ENCODE data around the gene RBCK1.

The RBCK1 gene

GRCh38 chr20:404088-404487 lies 4.0 kb upstream of the RBCK1 start:
- no peak for DNase-seq (ENCODE audit: low read depth, low spot score)
- H3K36me3 ChIP-seq (ENCODE audit: insufficient read depth, low read length): no peaks in the 10 kb centered on the region
- TF ChIP-seq EZH2 (IDR thresholded peaks at IDR 0.05): no peak
- TF ChIP-seq POLR2AphosphoS5 (IDR thresholded peaks at IDR 0.05; ENCODE audit: borderline replicate concordance, low read depth, low read length): no peak
- TF ChIP-seq FOXP2 (optimal IDR thresholded peaks at IDR 0.05; ENCODE audit: control extremely low read depth, extremely low read length, insufficient read depth): no peak
- H3K9me3 ChIP-seq (ENCODE audit: low read depth, low read length): no peaks in the 10 kb centered on the region
- no peak overlapping the region for H3K27ac ChIP-seq
- no peak overlapping the region for H3K4me3 ChIP-seq
- no peak overlapping the region for H3K9ac ChIP-seq (ENCODE audit: insufficient read length)

- TF ChIP-seq EZH2 (IDR thresholded peaks at IDR 0.05): no peak
- no peak for TF ChIP-seq FOXP2 (optimal IDR thresholded peaks at IDR 0.05; ENCODE audit: control extremely low read depth, extremely low read length, insufficient read depth)
- TF ChIP-seq POLR2AphosphoS5 (IDR thresholded peaks at IDR 0.05; ENCODE audit: borderline replicate concordance, low read depth, low read length): no peak
- no peak overlapping the region for H3K27ac ChIP-seq
These were observed 1.6 kb upstream of the RBCK1 start for GRCh38 chr20:406200-407132.

GRCh38 chr20:407133-407952 lies 756 bp upstream of the RBCK1 start:
- H3K9me3 ChIP-seq (ENCODE audit: low read depth, low read length): no peaks in the 10 kb centered on the region
- H3K27ac ChIP-seq: no peak overlapping the region
- peak overlapping the region; percentile 70 for H3K9ac ChIP-seq (ENCODE audit: insufficient read length)
- TF ChIP-seq EZH2 (IDR thresholded peaks at IDR 0.05) (no peak), FOXP2 (optimal IDR thresholded peaks at IDR 0.05; ENCODE audit: control extremely low read depth, extremely low read length, insufficient read depth) (no peak), POLR2AphosphoS5 (IDR thresholded peaks at IDR 0.05; ENCODE audit: borderline replicate concordance, low read depth, low read length) (peak; percentile 79; the same call in 1 of the 2 replicates)
- no peak for DNase-seq (ENCODE audit: low read depth, low spot score)
- peak overlapping the region; percentile 84 for H3K4me3 ChIP-seq
- peaks cover 29% of the 10 kb centered on the region for H3K36me3 ChIP-seq (ENCODE audit: insufficient read depth, low read length)

More at GRCh38 chr20:406200-407132, 1.6 kb upstream of the RBCK1 start:
- DNase-seq (ENCODE audit: low read depth, low spot score): no peak
- Histone ChIP-seq H3K9me3 (ENCODE audit: low read depth, low read length) (no peaks in the 10 kb centered on the region), H3K4me3 (no peak overlapping the region), H3K9ac (ENCODE audit: insufficient read length) (no peak overlapping the region), H3K36me3 (ENCODE audit: insufficient read depth, low read length) (peaks cover 20% of the 10 kb centered on the region)

GRCh38 chr20:408843-409696 lies 971 bp downstream of the RBCK1 start:
- Histone ChIP-seq H3K36me3 (ENCODE audit: insufficient read depth, low read length) (peaks cover 39% of the 10 kb centered on the region), H3K9ac (ENCODE audit: insufficient read length) (peak overlapping the region; percentile 98), H3K27ac (peak overlapping the region; percentile 27; the same call in 1 of the 2 replicates), H3K9me3 (ENCODE audit: low read depth, low read length) (no peaks in the 10 kb centered on the region), H3K4me3 (peak overlapping the region; percentile 98)
- DNase-seq (ENCODE audit: low read depth, low spot score): no peak
- TF ChIP-seq EZH2 (IDR thresholded peaks at IDR 0.05) (no peak), POLR2AphosphoS5 (IDR thresholded peaks at IDR 0.05; ENCODE audit: borderline replicate concordance, low read depth, low read length) (no peak), FOXP2 (optimal IDR thresholded peaks at IDR 0.05; ENCODE audit: control extremely low read depth, extremely low read length, insufficient read depth) (no peak)

- Histone ChIP-seq H3K36me3 (ENCODE audit: insufficient read depth, low read length) (peaks cover 39% of the 10 kb centered on the region), H3K4me3 (peak overlapping the region; percentile 98), H3K9me3 (ENCODE audit: low read depth, low read length) (no peaks in the 10 kb centered on the region), H3K9ac (ENCODE audit: insufficient read length) (no peak overlapping the region), H3K27ac (no peak overlapping the region)
- TF ChIP-seq POLR2AphosphoS5 (IDR thresholded peaks at IDR 0.05; ENCODE audit: borderline replicate concordance, low read depth, low read length) (no peak), FOXP2 (optimal IDR thresholded peaks at IDR 0.05; ENCODE audit: control extremely low read depth, extremely low read length, insufficient read depth) (no peak), EZH2 (IDR thresholded peaks at IDR 0.05) (no peak)
- no peak for DNase-seq (ENCODE audit: low read depth, low spot score)
These were observed 1.8 kb downstream of the RBCK1 start for GRCh38 chr20:409697-410559.

- no peaks in the 10 kb centered on the region for H3K9me3 ChIP-seq (ENCODE audit: low read depth, low read length)
- no peak overlapping the region for H3K4me3 ChIP-seq
- DNase-seq (ENCODE audit: low read depth, low spot score): no peak
- peaks cover 39% of the 10 kb centered on the region for H3K36me3 ChIP-seq (ENCODE audit: insufficient read depth, low read length)
- H3K27ac ChIP-seq: no peak overlapping the region
- no peak for TF ChIP-seq POLR2AphosphoS5 (IDR thresholded peaks at IDR 0.05; ENCODE audit: borderline replicate concordance, low read depth, low read length)
- TF ChIP-seq FOXP2 (optimal IDR thresholded peaks at IDR 0.05; ENCODE audit: control extremely low read depth, extremely low read length, insufficient read depth): no peak
- TF ChIP-seq EZH2 (IDR thresholded peaks at IDR 0.05): no peak
- H3K9ac ChIP-seq (ENCODE audit: insufficient read length): no peak overlapping the region
These were observed 4.0 kb downstream of the RBCK1 start for GRCh38 chr20:412081-412480.

- DNase-seq (ENCODE audit: low read depth, low spot score): no peak
- Histone ChIP-seq H3K9me3 (ENCODE audit: low read depth, low read length) (no peaks in the 10 kb centered on the region), H3K27ac (no peak overlapping the region), H3K9ac (ENCODE audit: insufficient read length) (no peak overlapping the region), H3K36me3 (ENCODE audit: insufficient read depth, low read length) (peaks cover 39% of the 10 kb centered on the region), H3K4me3 (no peak overlapping the region)
- no peak for TF ChIP-seq FOXP2 (optimal IDR thresholded peaks at IDR 0.05; ENCODE audit: control extremely low read depth, extremely low read length, insufficient read depth)
- TF ChIP-seq POLR2AphosphoS5 (IDR thresholded peaks at IDR 0.05; ENCODE audit: borderline replicate concordance, low read depth, low read length): no peak
- no peak for TF ChIP-seq EZH2 (IDR thresholded peaks at IDR 0.05)
These were observed 6.1 kb downstream of the RBCK1 start for GRCh38 chr20:414161-414560.

Data from SK-N-MC (cell line).